NT2/D1 (cell line): ENCODE measurements around the gene GPR27.
A peak's percentile ranks its signal among the peaks of the same experiment; 100 is the strongest.

ENCODE experiments used
- DNase-seq: peaks from one replicate; pipeline ENCODE4 v3.0.0-alpha.2; 2011; ENCODE audit warnings: low read depth, low spot score
- H3K27me3 ChIP-seq: 2 replicates; pipeline ENCODE4 v1.6.0; 2011; ENCODE audit warnings: mild to moderate bottlenecking; ENCODE audit not compliant: insufficient read length, insufficient read depth
- H3K36me3 ChIP-seq: 2 replicates; pipeline ENCODE4 v1.6.1; 2011; ENCODE audit warnings: mild to moderate bottlenecking, low read length, mixed read lengths; ENCODE audit not compliant: insufficient read depth, insufficient read length
- H3K4me1 ChIP-seq: 2 replicates; pipeline ENCODE4 v1.5.1; 2011; ENCODE audit not compliant: insufficient read depth, insufficient read length
- H3K4me3 ChIP-seq: 2 replicates; pipeline ENCODE4 v1.5.1; 2011; ENCODE audit warnings: low read depth; ENCODE audit not compliant: insufficient read length
- H3K9ac ChIP-seq: 2 replicates; pipeline ENCODE4 v1.6.0; 2011; ENCODE audit warnings: low read depth; ENCODE audit not compliant: insufficient read length
- H3K9me3 ChIP-seq: 2 replicates; pipeline ENCODE4 v1.5.1; 2011; ENCODE audit warnings: mild to moderate bottlenecking, low read length; ENCODE audit not compliant: insufficient read depth
- SUZ12 ChIP-seq: IDR thresholded peaks from 2 replicates; pipeline ENCODE4 v1.6.1; 2011; ENCODE audit not compliant: insufficient read length, insufficient read depth; ENCODE audit errors: extremely low read depth
- YY1 ChIP-seq: IDR thresholded peaks from 2 replicates; pipeline ENCODE4 v1.6.1; 2011; ENCODE audit not compliant: insufficient read length, insufficient read depth
- ZNF274 ChIP-seq: IDR thresholded peaks from 2 replicates; pipeline ENCODE4 v1.6.1; 2011; ENCODE audit warnings: mild to moderate bottlenecking, low read depth, low read length

The GPR27 gene

DNA sequence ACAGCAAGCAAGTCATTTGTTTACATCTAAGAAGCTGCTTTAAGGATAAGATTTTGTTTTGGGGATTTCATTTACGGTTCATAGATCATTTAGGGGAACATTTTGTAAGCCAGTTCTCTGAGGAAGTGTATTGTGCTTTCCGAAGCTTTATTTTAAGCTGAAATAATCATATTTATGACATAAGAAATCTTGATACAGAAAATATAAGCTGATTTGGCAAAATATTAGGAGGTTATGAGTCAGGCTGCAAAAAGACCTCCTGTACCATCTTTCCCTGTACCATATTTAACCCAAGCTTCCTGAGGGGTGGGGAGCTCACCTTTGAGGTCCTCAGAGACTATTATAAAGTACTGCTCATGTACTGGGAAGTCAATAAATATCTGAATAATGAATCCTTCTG, 20.3 kb upstream of the GPR27 start:
- Histone ChIP-seq H3K4me1 (peaks cover 5% of the 10 kb centered on the region), H3K27me3 (no peaks in the 10 kb centered on the region)
- no peak for DNase-seq

DNA sequence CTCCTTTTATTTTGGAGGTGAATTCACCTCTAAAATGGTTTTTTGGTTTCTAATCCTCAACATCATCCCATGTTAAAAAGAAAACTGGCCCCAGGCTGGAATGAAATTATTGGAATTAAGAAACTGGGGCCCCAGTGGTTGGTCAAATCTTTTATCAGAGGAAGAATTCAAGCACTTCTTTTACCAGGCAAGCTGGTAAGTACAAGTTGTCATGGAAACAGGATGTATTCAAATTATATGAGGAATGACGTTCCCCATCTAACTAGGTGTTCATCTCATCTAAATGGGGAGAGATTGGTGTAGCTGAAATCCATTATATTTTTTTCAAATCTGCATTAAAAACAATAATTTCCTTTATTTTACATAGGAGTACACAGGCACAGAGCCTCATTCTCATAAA, 18.8 kb upstream of the GPR27 start:
- Histone ChIP-seq H3K9ac (no peak overlapping the region), H3K9me3 (peaks cover 6% of the 10 kb centered on the region; the same call in 1 of the 2 replicates), H3K4me3 (no peak overlapping the region), H3K4me1 (peaks cover 5% of the 10 kb centered on the region), H3K27me3 (no peaks in the 10 kb centered on the region), H3K36me3 (no peaks in the 10 kb centered on the region)
- no peak for DNase-seq
- no peak for TF ChIP-seq SUZ12

More for the DNA sequence above, 20.3 kb upstream of the GPR27 start:
- no peak for TF ChIP-seq YY1
- no peak for TF ChIP-seq ZNF274
- TF ChIP-seq SUZ12, result no peak
- Histone ChIP-seq H3K4me3 (no peak overlapping the region), H3K9ac (no peak overlapping the region), H3K36me3 (no peaks in the 10 kb centered on the region), H3K9me3 (peaks cover 6% of the 10 kb centered on the region; the same call in 1 of the 2 replicates)

DNA sequence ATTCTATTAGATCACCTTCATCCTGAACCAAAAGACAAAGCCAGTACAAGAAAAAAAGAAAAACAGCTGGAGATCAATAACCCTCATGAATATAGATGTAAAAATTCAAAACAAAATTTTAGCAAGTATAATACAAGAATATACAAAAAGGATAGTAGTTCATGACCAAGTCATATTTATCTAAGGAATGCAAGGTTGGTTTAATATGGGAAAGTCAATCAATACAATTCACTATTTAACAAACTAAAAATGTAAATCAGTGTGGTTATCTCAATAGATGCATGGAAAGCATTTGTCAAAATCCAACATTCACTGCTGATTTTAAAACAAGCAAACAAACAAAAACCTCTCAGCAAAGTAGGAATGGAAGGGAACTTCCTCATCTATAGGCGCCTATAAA, 11.0 kb upstream of the GPR27 start:
- TF ChIP-seq YY1 (no peak), ZNF274 (no peak), SUZ12 (no peak)
- Histone ChIP-seq H3K9me3 (peaks cover 43% of the 10 kb centered on the region), H3K4me1 (no peaks in the 10 kb centered on the region), H3K4me3 (no peak overlapping the region), H3K9ac (no peak overlapping the region), H3K27me3 (no peaks in the 10 kb centered on the region), H3K36me3 (no peaks in the 10 kb centered on the region)
- DNase-seq, result no peak

DNA sequence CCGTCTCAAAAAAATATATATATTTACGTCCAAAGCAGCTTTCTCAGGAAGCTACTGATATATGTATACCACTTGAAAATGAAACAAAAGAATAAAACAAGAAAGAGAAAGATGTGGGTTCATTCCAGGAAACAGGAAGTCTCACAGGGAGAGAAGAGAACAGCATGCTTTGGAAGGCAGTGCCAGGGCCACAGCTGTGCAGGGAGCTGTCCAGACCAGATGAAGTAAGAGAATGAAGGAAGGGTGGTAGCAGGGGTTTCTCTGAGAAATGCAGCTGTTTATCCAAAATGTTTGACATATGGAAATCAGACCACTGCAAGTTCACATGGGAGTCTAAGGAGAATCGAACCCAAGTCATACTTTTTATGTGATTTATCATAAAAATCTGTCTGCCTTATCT, 8.9 kb upstream of the GPR27 start:
- no peak for DNase-seq
- H3K4me3 ChIP-seq, result no peak overlapping the region
- no peak for TF ChIP-seq YY1
- TF ChIP-seq SUZ12, result no peak
- no peak for TF ChIP-seq ZNF274
- H3K9ac ChIP-seq, result no peak overlapping the region
- H3K4me1 ChIP-seq, result no peaks in the 10 kb centered on the region
- peaks cover 37% of the 10 kb centered on the region for H3K9me3 ChIP-seq
- H3K27me3 ChIP-seq, result no peaks in the 10 kb centered on the region
- H3K36me3 ChIP-seq, result no peaks in the 10 kb centered on the region

DNA sequence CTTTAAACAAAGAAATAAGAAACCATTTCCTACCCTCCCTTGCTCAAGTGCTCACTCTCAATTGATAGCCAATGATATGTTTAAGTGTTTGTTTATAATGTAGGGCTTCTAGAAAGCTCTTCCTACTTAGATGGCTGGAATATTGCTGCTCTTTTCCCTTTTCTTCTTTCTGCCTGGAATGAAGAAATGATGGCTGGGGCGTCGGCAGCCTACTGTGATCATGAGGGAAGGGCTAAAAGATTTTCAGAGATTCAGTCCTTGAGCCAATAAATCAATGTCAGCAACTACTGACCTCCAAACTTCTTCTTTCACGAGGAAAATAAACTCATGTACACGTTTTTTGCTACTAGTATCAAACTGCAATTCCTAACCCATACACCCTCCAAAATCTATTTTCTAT, 2.1 kb upstream of the GPR27 start:
- Histone ChIP-seq H3K36me3 (no peaks in the 10 kb centered on the region), H3K9me3 (no peaks in the 10 kb centered on the region), H3K4me3 (no peak overlapping the region), H3K4me1 (peaks cover 2% of the 10 kb centered on the region), H3K9ac (no peak overlapping the region), H3K27me3 (peaks cover 29% of the 10 kb centered on the region)
- TF ChIP-seq YY1 (no peak), ZNF274 (no peak), SUZ12 (no peak)
- no peak for DNase-seq

DNA sequence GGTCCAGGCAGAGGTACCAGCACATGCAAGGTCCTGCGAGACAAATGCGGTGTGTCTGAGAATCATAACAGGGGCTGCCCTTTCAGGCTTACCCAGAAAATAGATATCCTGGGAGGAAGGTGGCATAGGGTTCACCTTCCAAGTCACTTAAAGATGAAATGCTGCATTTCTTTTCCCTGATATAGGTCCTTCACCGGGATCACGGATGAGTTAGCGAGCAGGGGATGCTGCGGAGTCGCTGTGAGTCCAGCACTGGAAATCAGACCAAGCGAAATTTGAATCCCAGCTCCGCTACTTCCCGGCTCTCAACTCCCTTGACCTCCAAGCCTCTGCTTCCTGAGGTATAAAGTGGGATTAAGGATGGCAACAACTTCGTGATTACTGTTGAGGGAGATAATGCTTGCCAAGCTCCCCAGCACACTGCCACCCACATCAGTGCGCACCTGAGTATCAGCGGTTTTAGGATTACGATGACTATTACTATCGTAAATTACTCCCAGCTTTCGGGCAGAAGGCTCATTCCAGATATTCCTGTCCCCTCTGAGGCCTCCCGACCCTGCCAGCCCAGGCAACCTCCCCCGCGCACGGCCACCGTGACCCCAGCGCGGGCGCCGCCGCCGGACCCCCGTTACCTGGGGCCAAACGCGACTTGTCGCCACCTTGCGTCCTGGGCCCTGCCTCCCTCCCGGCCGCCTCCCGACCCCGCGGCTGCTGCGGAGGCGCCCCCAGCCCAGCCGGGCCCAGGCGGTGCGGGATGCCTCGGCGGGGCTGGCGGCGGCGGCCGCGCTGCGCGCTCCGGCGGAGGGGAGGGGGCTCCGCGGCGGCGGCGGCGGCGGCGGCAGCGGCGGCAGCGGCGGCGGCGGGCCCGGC, 589 bp upstream of the GPR27 start:
- DNase-seq, result no peak
- H3K4me3 ChIP-seq, result peak overlapping the region; percentile 95

DNA sequence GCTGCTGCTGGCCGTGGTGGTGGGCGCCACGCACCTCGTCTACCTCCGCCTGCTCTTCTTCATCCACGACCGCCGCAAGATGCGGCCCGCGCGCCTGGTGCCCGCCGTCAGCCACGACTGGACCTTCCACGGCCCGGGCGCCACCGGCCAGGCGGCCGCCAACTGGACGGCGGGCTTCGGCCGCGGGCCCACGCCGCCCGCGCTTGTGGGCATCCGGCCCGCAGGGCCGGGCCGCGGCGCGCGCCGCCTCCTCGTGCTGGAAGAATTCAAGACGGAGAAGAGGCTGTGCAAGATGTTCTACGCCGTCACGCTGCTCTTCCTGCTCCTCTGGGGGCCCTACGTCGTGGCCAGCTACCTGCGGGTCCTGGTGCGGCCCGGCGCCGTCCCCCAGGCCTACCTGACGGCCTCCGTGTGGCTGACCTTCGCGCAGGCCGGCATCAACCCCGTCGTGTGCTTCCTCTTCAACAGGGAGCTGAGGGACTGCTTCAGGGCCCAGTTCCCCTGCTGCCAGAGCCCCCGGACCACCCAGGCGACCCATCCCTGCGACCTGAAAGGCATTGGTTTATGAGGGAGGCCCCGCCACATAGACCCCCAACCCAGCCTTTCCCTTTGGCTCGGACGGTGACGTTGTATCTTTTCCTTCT, 1.1 kb downstream of the GPR27 start:
- peaks cover 2% of the 10 kb centered on the region for H3K4me1 ChIP-seq
- H3K9me3 ChIP-seq, result no peaks in the 10 kb centered on the region
- H3K4me3 ChIP-seq, result peak overlapping the region; percentile 95
- H3K9ac ChIP-seq, result peak overlapping the region; percentile 98
- DNase-seq, result no peak
- TF ChIP-seq YY1 (no peak), ZNF274 (no peak), SUZ12 (no peak)
- peaks cover 29% of the 10 kb centered on the region for H3K27me3 ChIP-seq
- H3K36me3 ChIP-seq, result no peaks in the 10 kb centered on the region

More for the DNA sequence above, 589 bp upstream of the GPR27 start:
- Histone ChIP-seq H3K4me1 (peaks cover 2% of the 10 kb centered on the region), H3K36me3 (no peaks in the 10 kb centered on the region), H3K27me3 (peaks cover 29% of the 10 kb centered on the region), H3K9me3 (no peaks in the 10 kb centered on the region), H3K9ac (peak overlapping the region; percentile 98)
- peak; percentile 58 for TF ChIP-seq SUZ12
- TF ChIP-seq ZNF274, result no peak
